ENCODE measurements around the gene NKX3-2.

DNA sequence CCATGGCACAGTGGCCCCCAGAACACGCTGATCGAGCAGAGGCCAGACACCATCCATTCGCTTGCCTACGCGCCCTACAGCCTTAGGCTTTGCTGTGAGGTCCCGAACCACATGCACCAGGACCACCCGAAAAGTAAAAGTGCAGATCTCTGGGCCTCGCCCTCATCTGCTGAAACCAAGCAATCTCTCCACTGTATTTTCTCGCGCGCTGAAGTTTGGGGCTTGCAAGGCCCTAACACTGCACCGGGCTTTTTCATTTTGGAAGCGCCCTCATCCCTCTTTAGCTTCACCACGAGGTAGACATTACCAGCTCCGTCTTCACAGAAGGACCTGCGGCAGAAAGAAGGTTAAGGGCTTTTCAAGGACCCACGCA lies 21.2 kb downstream of the NKX3-2 start:
- TF ChIP-seq ZSCAN32 (CRISPR knock-in tag; IDR thresholded peaks at IDR 0.05) = no peak
- no peak for TF ChIP-seq POLR2AphosphoS5 (IDR thresholded peaks at IDR 0.05; ENCODE audit: control insufficient read depth, insufficient read depth, low read depth, low read length)
